Measurements from ENCODE around the gene ARL3.
"Not testable (repeated sequence)": the region's sequence is repeated elsewhere in the genome, so short reads cannot be mapped to it uniquely, and the experiment has no call there.

ARL3 gene

DNA sequence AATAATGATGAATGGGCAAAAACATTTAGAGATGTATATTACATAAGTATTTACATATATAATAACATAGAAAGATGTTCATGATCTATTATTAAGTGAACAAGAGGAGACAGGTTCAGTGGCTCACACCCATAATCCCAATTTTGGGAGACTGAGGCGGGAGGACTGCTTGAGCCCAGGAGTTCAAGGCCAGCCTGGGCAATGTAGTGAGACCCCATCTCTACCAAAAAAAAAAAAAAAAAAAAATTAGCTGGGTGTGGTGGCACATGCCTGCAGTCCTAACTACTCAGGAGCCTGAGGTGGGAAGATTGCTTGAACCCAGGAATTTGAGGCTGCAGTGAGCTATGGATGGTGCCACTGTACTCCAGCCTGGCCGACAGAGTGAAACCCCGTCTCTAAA is 12.4 kb downstream of the ARL3 start:
- no peak for TF ChIP-seq CTCF (IDR thresholded peaks at IDR 0.05; ENCODE audit: low read depth, low read length)
- H3K4me3 ChIP-seq (ENCODE audit: low read depth, low read length), result no peak overlapping the region

DNA sequence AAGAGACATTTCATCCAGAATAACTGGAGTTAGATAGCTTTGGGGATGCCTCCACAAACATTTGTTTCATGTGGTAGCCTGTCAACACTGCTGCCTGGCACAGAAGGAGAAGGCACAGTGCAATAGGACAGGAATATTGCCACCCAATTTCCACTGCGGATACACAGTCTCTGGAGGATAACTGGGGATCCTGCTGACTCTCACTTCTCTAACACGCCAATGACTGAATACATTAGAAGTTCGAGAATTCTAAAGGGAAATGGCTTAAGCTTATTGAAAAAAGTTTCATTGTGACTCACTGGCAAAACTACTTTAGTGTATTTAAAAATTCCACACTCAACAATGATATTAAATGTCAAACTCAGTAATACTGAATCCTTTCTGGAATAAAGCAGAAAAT is 12.9 kb downstream of the ARL3 start:
- H3K4me3 ChIP-seq (ENCODE audit: low read depth, low read length), result no peak overlapping the region
- no peak for TF ChIP-seq CTCF (IDR thresholded peaks at IDR 0.05; ENCODE audit: low read depth, low read length)

DNA sequence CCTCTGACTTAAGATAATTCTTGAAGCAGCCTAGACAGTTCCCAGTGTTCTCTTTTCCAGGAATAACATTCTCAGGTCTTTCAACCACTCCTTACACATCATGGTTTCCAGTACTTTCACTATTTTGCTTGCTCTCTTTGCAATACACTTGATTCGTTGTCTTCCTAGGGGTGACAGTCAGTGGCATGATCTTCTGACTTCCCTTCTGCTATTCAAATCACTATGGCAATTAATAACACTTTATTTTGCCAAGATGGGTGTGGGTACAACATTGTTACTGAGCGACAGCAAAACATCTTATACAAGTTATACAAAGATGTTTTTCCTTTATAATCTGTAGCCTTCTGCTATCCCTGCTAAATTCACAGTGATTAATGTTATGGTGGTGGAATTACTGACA is 15.3 kb downstream of the ARL3 start:
- no peak overlapping the region for H3K4me3 ChIP-seq (ENCODE audit: low read depth, low read length)
- TF ChIP-seq CTCF (IDR thresholded peaks at IDR 0.05; ENCODE audit: low read depth, low read length), result no peak

- H3K4me3 ChIP-seq (ENCODE audit: low read depth, low read length), result no peak overlapping the region
- TF ChIP-seq CTCF (IDR thresholded peaks at IDR 0.05; ENCODE audit: low read depth, low read length), result no peak
Measured at GRCh38 chr10:102696736-102697135, 17.5 kb downstream of the ARL3 start.

DNA sequence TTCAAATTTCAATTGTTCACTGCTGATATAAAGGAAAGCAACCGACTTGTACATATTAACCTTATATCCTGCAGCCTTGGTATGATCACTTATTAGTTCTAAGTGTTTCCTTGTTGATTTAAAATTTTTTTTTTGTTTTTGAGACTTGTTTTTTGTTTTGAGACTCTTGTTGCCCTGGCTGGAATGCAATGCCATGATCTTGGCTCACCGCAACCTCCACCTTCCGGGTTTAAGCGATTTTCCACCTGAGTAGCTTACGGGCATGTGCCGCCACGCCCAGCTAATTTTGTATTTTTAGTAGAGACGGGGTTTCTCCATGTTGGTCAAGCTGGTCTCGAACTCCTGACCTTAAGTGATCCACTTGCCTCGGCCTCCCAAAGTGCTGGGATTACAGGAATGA is 18.8 kb downstream of the ARL3 start:
- H3K4me3 ChIP-seq (ENCODE audit: low read depth, low read length), result not testable (repeated sequence)

DNA sequence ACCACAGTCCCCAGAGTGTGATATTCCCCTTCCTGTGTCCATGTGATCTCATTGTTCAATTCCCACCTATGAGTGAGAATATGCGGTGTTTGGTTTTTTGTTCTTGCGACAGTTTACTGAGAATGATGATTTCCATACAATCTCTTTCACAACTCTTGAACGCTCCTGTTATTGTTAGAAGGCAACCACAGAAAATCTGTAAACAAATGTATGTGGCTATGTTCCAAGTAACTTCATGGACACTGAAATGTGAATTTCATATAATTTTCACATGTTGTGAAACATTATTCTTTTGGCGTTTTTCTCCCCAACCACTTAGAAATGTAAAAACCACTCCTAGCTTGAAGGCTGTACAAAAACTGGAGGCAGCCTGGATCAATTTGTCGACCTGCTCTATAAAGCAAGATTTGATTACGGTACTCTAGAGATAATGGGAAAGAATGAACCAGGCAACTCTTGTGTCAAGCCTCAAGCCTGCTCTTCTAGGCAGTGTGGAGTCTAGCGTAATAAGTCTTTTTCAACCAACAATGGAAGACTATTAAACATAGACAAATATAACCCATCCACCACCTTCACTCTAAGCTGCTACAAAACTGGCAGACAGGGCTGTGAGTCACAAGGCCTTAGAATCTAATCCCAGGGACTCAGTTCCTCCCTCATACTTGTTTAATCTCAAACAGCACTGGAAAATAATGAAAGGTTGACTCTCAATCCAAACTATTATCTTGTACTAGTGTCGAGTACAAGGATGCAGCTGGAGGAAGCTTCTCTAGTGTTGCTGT is 22.7 kb downstream of the ARL3 start:
- no peak overlapping the region for H3K4me3 ChIP-seq (ENCODE audit: low read depth, low read length)
- no peak for TF ChIP-seq CTCF (IDR thresholded peaks at IDR 0.05; ENCODE audit: low read depth, low read length)

DNA sequence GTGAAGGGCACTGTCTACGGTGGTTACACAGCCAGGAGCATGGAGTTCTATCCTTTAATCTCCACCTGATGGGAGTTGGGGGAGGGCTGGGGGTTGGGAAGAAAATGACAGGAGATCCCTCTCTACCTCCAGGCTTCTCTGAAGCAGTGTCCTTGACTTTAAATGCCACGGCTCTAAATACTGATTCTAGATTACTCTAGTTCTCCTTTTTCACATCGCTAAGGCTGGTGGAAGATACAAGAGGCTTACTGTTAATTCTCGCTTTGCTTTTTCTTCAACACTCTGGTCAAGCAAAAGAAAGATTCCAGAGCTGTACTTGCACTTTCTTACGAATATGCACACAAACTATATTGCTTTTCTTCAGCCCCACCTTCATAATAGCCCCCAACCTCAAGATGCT is 30.5 kb downstream of the ARL3 start:
- no peak overlapping the region for H3K4me3 ChIP-seq (ENCODE audit: low read depth, low read length)
- TF ChIP-seq CTCF (IDR thresholded peaks at IDR 0.05; ENCODE audit: low read depth, low read length), result no peak

DNA sequence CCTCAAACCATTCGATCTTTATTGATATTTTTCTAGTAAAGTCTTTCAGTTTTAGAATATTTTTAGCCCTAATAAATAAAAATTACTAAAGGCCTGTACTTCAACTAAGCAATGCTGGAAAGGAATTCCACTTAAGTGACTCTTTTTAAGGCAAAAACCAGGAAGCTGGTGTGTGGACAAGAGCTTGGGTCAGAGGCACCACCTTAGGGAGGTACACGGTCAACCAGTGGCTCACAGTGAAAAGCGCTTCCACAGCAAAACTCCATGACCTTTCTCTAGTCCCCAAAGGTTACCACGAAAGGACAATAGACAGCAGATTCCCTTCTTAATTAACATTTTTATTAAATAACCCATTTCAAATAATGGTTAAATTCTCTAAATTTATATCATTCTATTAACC is 31.2 kb downstream of the ARL3 start:
- no peak overlapping the region for H3K4me3 ChIP-seq (ENCODE audit: low read depth, low read length)
- no peak for TF ChIP-seq CTCF (IDR thresholded peaks at IDR 0.05; ENCODE audit: low read depth, low read length)
